NK-92 (cell line): ENCODE results near the gene SIRT5.

Experiments
- DNase-seq: peaks from one replicate; lab custom pipeline; 2025; ENCODE audit not compliant: unreplicated experiment; lab: John Stamatoyannopoulos, UW

SIRT5 gene

GRCh38 chr6:13629459-13630116 is 55.2 kb downstream of the SIRT5 start:
- DNase-seq: no peak

- no peak for DNase-seq
These were observed 56.1 kb downstream of the SIRT5 start for GRCh38 chr6:13630499-13630898.

DNA sequence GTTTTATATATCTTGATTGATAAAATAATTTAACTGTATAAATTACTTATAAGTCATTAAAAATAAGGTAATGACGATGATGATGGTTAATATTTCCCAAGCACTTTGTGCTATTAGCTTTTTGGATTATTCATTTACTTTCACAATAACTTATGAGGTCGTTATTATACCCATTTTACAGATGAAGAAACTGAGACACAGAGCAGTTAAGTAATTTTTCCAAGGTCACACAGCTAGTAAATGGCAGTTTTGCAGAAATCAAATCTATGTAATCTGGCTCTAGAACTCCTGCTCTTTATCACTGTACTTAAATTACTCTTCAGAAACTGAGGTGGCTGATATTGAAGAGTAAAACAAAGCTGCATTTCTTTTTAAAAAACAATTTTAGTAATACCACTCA is 58.9 kb downstream of the SIRT5 start:
- no peak for DNase-seq

DNA sequence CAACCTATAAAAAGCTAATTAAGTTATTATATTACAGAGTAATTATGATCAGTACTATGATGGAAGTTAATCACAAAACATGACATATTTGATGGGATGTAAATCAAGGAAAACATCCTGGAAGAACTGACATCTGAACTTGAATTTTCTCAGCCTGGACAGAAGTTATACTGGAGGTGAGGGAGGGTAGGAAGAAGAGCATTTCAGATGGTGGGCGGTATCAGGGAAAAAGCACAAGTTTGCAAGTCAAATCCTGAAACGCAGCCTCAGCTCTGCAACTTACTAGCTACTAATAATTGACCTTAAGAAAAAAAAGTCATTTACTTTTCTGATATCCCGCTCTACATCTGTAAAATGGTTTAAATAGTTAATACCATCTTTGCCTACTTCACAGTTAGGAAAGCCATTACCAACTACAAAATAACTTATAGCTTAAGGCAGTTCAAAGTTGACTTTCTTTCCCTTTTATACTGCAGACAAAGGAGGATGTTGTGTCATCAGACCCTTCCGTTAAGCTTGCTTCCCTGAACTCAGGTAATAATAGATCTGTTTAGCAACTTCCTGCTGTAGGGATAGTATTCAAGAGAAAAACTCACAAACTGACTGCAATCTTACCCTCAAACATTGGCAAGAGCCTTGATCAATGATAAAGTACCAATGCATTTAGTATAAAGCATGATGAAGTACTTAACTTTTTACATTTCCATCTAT is 61.7 kb downstream of the SIRT5 start:
- no peak for DNase-seq

GRCh38 chr6:13638014-13638413 is 63.6 kb downstream of the SIRT5 start:
- no peak for DNase-seq

DNA sequence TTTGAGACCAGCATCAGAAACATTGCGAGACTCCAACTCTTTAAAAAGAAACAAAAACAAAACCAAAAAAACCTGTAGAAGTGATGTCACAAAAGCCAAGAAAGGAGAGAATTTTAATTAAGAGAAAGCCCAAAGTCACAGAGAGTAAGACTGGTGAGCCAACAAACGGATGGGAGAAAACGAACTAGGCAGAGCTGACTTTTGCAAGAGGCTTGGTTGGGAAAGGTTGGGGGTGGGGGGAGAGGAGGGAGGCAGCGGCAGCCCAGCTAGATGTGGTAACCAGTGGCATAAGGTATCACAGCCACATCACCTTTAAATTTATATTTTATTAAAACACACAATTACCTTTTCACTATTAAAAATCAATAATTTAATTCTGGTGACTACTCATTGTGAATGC is 64.2 kb downstream of the SIRT5 start:
- DNase-seq: no peak

- DNase-seq: no peak
These were observed 66.9 kb downstream of the SIRT5 start for GRCh38 chr6:13641315-13641714.

DNA sequence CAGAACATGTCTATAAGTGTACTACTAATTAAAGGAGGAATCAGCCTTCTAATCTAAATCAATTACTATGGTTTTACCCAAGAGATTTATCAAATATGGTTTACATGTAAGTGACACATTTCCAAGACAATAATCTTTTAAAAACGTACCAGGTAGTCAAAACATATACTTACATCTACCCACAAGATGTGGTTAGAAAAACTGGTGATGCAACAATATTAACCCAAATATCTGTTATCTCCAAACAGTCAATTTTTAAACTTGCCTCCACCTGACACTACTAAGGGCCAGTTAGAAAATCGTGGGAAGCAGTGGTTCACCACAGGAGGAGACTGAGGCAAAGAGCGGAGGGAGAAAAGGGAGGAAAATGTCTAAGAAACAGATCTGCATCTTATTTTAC is 68.7 kb downstream of the SIRT5 start:
- no peak for DNase-seq

- no peak for DNase-seq
These were observed 74.4 kb downstream of the SIRT5 start for GRCh38 chr6:13648850-13649249.

DNA sequence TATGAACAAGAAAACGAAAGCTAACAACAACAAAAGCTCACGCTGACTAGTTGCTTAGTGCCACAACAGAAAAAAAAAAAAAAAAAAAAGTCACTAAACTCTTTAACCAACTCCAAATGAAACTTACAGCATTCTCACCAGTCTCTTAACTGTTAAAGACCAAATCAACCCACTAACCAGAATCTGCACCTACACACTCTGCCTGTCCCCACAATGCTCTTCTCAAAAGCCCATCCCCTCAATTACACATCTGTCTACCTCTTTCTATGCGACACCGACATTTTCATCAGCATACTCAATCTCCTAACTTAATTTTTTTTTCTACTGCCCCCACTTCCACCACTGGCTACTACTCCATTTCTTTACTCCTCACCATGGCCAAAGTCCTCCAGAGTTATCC is 75.0 kb downstream of the SIRT5 start:
- no peak for DNase-seq

DNA sequence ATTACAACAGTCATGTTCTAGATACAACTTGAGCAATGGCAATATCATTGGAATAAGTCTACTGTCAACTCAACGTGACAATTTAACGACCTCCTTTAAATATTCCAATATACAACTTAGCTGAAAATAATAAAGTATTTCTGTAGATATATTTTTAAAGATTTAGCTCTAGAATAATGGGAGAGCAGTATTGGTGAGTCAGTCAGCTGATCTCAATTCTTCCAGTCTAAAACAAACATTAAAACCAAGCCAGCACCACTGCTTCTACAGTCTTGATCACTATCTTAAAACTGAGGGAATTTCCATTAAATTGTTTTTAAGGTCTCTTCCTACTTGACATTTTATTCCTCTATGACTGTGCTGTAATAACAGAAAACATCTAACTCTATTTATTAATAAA is 78.9 kb downstream of the SIRT5 start:
- DNase-seq: no peak

GRCh38 chr6:13654496-13654895 is 80.1 kb downstream of the SIRT5 start:
- no peak for DNase-seq

GRCh38 chr6:13655700-13656099 is 81.3 kb downstream of the SIRT5 start:
- no peak for DNase-seq

DNA sequence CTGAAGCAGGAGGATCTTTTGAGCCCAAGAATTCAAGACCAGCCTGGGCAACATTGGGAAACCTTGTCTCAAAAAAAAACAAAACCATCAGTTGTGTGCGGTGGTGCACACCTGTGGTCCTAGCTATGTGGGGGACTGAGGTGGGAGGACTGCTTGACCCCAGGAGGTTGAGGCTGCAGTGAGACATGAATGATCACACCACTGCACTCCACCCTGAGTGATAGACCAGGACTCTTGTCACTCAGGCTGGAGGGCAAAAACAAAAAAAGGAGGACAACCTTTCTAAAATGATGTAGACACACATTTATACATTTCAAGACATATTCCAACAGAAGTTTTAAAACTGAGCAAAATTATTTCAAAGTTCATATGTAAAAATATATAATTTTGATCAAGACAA is 85.9 kb downstream of the SIRT5 start:
- DNase-seq: no peak

- DNase-seq: no peak
These were observed 86.5 kb downstream of the SIRT5 start for GRCh38 chr6:13660893-13661292.

GRCh38 chr6:13661647-13662046 is 87.2 kb downstream of the SIRT5 start:
- no peak for DNase-seq

DNA sequence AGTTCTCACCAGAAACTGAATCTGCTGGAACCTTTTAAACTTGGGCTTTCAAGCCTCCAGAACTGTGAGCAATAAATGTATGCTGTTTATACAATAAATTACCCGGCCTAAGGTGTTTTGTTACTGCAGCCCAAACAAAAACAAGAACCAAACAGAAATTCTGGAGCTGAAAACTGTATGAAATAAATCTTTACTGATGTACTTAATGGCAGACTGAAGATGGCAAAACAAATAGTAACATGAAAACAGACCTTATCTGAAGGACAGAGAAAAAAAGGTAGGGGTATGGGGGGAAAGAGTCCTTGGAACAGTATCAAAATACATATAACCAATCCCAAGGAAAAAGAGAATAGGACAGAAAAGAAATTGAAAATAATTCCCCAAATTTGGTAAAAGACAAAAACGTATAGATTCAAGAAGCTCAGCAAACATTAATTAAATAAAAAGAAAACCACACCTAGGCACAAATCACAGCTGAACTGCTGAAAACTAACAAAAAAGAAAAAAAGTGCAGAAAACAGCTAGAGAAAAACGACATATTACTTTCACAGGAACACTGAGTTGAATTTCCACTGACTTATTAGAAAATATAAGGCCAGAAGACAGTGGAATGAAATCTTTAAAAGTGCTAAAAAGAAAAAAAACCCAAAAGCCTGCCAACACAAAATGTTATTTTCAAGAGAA is 88.4 kb downstream of the SIRT5 start:
- DNase-seq: no peak

GRCh38 chr6:13663986-13664385 is 89.6 kb downstream of the SIRT5 start:
- no peak for DNase-seq
